ENCODE data around the gene TRAPPC10.

TRAPPC10 gene

DNA sequence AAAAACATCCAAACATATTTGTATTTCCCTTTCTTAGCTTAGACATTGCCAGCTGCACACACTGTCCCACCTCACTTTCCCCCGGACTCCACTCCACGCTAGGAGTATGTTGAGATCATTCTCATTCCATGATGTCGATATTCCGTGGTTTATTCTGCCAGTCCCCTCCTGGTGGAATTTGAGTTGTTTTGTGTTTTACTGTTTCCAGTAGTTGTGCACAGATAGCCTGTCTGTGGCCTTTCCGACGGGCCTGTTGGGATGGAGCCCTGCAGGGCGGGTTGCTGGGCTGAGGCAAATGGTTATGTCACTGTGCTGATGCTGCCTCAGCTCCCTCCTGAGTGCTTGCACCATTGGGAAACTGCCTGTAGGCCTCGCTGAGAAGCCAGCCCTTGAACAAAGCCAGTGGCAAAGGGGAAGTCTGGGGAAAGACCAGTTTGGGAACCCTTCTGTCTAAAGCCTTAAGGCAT, 12.8 kb downstream of the TRAPPC10 start:
- Histone ChIP-seq H3K27me3 (ENCODE audit: control insufficient read depth, insufficient read depth, low read length) (no peaks in the 10 kb centered on the region), H3K4me3 (ENCODE audit: low read depth, low read length) (no peak overlapping the region), H3K9ac (ENCODE audit: low read depth, low read length) (no peak overlapping the region), H3K9me3 (ENCODE audit: control insufficient read depth, insufficient read depth, low read length) (no peaks in the 10 kb centered on the region), H3K4me1 (ENCODE audit: control insufficient read depth, insufficient read depth, low read length) (peaks cover 23% of the 10 kb centered on the region), H3K36me3 (ENCODE audit: control insufficient read depth, insufficient read depth, low read length) (no peaks in the 10 kb centered on the region)

DNA sequence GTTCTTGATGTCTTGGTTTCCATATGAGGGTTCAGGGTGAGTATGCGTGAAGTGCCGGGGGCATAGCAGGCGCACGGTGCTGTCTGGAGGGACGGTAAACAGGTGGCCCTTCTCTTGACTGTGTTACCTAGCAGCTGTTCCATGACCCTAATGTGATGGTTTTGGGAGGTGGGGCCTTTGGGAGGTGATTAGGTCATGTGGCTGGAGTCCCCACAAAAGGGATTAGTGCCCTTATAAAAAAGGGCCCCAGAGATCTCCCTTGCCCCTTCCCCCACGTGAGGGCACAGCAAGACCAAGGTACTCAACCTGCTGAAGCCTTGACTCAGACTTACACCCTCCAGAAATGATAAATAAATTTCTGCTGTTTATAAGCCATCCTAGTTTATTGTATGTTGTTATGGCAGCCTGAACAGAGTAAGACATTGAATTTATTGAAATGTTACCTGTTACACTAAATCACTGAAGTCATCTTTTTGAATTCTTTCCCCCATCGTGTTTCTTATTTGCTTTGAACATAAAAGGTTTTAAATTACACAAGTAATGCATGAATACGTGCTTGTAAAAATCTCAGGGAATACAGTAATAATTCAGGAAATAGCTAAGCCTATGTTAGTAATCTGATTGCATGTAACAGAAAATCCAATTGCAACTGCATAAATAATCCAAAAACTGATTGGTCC, 15.6 kb downstream of the TRAPPC10 start:
- no peak overlapping the region for H3K9ac ChIP-seq (ENCODE audit: low read depth, low read length)
- no peaks in the 10 kb centered on the region for H3K9me3 ChIP-seq (ENCODE audit: control insufficient read depth, insufficient read depth, low read length)
- no peaks in the 10 kb centered on the region for H3K27me3 ChIP-seq (ENCODE audit: control insufficient read depth, insufficient read depth, low read length)
- H3K36me3 ChIP-seq (ENCODE audit: control insufficient read depth, insufficient read depth, low read length) = no peaks in the 10 kb centered on the region
- H3K4me3 ChIP-seq (ENCODE audit: low read depth, low read length) = no peak overlapping the region
- peaks cover 16% of the 10 kb centered on the region for H3K4me1 ChIP-seq (ENCODE audit: control insufficient read depth, insufficient read depth, low read length)

DNA sequence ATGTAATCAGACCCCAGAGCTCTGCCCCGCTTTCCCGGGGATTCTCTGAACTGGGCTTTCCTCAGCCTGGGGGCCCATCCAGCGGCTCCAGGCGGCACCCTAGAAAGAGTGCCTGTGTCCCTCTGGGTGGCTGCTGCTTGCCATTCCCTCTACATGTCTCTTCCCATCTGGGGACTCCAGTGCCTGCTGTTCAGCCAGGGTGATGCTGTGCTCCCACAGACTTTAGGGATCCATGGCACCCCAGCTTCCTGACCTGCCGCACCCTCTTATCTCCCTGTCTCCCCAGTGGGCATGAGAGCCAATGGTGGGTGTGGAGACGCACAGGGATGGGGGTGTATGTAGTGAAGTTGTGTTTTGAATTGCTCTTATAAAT, 16.2 kb downstream of the TRAPPC10 start:
- peaks cover 16% of the 10 kb centered on the region for H3K4me1 ChIP-seq (ENCODE audit: control insufficient read depth, insufficient read depth, low read length)
- H3K27me3 ChIP-seq (ENCODE audit: control insufficient read depth, insufficient read depth, low read length) = no peaks in the 10 kb centered on the region
- H3K9me3 ChIP-seq (ENCODE audit: control insufficient read depth, insufficient read depth, low read length) = no peaks in the 10 kb centered on the region
- H3K9ac ChIP-seq (ENCODE audit: low read depth, low read length) = no peak overlapping the region
- no peaks in the 10 kb centered on the region for H3K36me3 ChIP-seq (ENCODE audit: control insufficient read depth, insufficient read depth, low read length)
- no peak overlapping the region for H3K4me3 ChIP-seq (ENCODE audit: low read depth, low read length)

DNA sequence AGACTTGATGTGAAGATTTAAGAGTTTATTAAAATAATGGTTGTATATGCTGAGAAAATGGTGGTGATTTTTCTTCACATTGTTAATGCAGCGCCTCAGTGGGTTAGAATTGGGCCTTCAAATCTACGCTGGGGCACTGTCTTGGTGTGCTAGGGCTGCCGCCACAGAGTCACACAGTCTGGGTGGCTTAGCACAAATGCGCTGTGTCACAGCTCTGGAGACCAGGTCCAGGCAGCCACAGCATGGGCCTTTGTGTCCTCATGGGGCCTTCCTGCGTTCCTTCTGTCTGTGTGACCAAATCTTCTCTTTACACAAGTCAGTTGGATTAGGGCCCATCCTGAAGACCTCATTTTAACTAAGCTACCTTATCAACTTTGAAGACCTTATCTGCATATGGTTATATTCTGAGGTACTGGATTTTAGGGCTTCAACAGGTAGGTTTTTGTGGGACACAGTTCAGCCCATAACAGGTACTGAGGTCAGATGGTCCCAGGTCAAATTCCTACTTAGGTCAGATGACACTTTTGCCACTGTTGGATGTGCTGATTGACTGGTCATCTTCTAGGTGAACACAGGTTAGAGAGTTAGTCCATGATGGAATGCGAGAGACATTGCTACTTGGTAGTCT, 17.5 kb downstream of the TRAPPC10 start:
- Histone ChIP-seq H3K27me3 (ENCODE audit: control insufficient read depth, insufficient read depth, low read length) (no peaks in the 10 kb centered on the region), H3K4me3 (ENCODE audit: low read depth, low read length) (no peak overlapping the region), H3K9me3 (ENCODE audit: control insufficient read depth, insufficient read depth, low read length) (no peaks in the 10 kb centered on the region), H3K9ac (ENCODE audit: low read depth, low read length) (no peak overlapping the region), H3K4me1 (ENCODE audit: control insufficient read depth, insufficient read depth, low read length) (peaks cover 16% of the 10 kb centered on the region), H3K36me3 (ENCODE audit: control insufficient read depth, insufficient read depth, low read length) (peaks cover under 1% of the 10 kb centered on the region)

- H3K36me3 ChIP-seq (ENCODE audit: control insufficient read depth, insufficient read depth, low read length) = peaks cover 15% of the 10 kb centered on the region
- no peaks in the 10 kb centered on the region for H3K9me3 ChIP-seq (ENCODE audit: control insufficient read depth, insufficient read depth, low read length)
- H3K9ac ChIP-seq (ENCODE audit: low read depth, low read length) = no peak overlapping the region
- H3K27me3 ChIP-seq (ENCODE audit: control insufficient read depth, insufficient read depth, low read length) = no peaks in the 10 kb centered on the region
- no peaks in the 10 kb centered on the region for H3K4me1 ChIP-seq (ENCODE audit: control insufficient read depth, insufficient read depth, low read length)
- no peak overlapping the region for H3K4me3 ChIP-seq (ENCODE audit: low read depth, low read length)
Measured at GRCh38 chr21:44035244-44035643, 23.1 kb downstream of the TRAPPC10 start.

- H3K27me3 ChIP-seq (ENCODE audit: control insufficient read depth, insufficient read depth, low read length) = no peaks in the 10 kb centered on the region
- H3K4me1 ChIP-seq (ENCODE audit: control insufficient read depth, insufficient read depth, low read length) = no peaks in the 10 kb centered on the region
- H3K4me3 ChIP-seq (ENCODE audit: low read depth, low read length) = no peak overlapping the region
- no peaks in the 10 kb centered on the region for H3K9me3 ChIP-seq (ENCODE audit: control insufficient read depth, insufficient read depth, low read length)
- H3K36me3 ChIP-seq (ENCODE audit: control insufficient read depth, insufficient read depth, low read length) = peaks cover 15% of the 10 kb centered on the region
- no peak overlapping the region for H3K9ac ChIP-seq (ENCODE audit: low read depth, low read length)
Measured at GRCh38 chr21:44038063-44038462, 26.0 kb downstream of the TRAPPC10 start.

GRCh38 chr21:44039828-44040227, 27.7 kb downstream of the TRAPPC10 start:
- Histone ChIP-seq H3K4me3 (ENCODE audit: low read depth, low read length) (no peak overlapping the region), H3K9me3 (ENCODE audit: control insufficient read depth, insufficient read depth, low read length) (no peaks in the 10 kb centered on the region), H3K36me3 (ENCODE audit: control insufficient read depth, insufficient read depth, low read length) (peaks cover 11% of the 10 kb centered on the region), H3K27me3 (ENCODE audit: control insufficient read depth, insufficient read depth, low read length) (no peaks in the 10 kb centered on the region), H3K4me1 (ENCODE audit: control insufficient read depth, insufficient read depth, low read length) (no peaks in the 10 kb centered on the region), H3K9ac (ENCODE audit: low read depth, low read length) (no peak overlapping the region)

GRCh38 chr21:44043613-44044012, 31.5 kb downstream of the TRAPPC10 start:
- Histone ChIP-seq H3K4me3 (ENCODE audit: low read depth, low read length) (no peak overlapping the region), H3K27me3 (ENCODE audit: control insufficient read depth, insufficient read depth, low read length) (no peaks in the 10 kb centered on the region), H3K36me3 (ENCODE audit: control insufficient read depth, insufficient read depth, low read length) (peaks cover 5% of the 10 kb centered on the region), H3K9ac (ENCODE audit: low read depth, low read length) (no peak overlapping the region), H3K4me1 (ENCODE audit: control insufficient read depth, insufficient read depth, low read length) (no peaks in the 10 kb centered on the region), H3K9me3 (ENCODE audit: control insufficient read depth, insufficient read depth, low read length) (no peaks in the 10 kb centered on the region)

DNA sequence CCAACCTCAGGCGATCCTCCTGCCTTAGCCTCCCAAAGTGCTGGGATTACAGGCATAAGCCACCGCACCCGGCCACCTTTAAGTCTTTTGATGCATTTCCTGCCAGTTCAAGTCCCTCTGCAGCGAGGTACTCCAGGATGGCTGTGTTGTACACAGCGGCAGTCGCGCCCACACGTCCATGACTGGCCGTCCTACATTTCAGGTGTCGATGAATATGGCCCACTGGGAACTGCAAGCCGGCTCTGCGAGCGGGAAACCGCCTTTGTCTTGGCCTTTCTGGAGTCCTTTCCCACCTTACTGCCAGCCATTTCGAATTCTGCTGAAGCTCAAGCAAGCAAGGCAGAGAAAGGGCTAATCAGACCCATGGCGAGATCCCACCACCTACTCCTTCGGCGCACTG, 34.6 kb downstream of the TRAPPC10 start:
- Histone ChIP-seq H3K27me3 (ENCODE audit: control insufficient read depth, insufficient read depth, low read length) (no peaks in the 10 kb centered on the region), H3K9ac (ENCODE audit: low read depth, low read length) (no peak overlapping the region), H3K4me3 (ENCODE audit: low read depth, low read length) (no peak overlapping the region), H3K36me3 (ENCODE audit: control insufficient read depth, insufficient read depth, low read length) (peaks cover 5% of the 10 kb centered on the region), H3K4me1 (ENCODE audit: control insufficient read depth, insufficient read depth, low read length) (no peaks in the 10 kb centered on the region), H3K9me3 (ENCODE audit: control insufficient read depth, insufficient read depth, low read length) (no peaks in the 10 kb centered on the region)

DNA sequence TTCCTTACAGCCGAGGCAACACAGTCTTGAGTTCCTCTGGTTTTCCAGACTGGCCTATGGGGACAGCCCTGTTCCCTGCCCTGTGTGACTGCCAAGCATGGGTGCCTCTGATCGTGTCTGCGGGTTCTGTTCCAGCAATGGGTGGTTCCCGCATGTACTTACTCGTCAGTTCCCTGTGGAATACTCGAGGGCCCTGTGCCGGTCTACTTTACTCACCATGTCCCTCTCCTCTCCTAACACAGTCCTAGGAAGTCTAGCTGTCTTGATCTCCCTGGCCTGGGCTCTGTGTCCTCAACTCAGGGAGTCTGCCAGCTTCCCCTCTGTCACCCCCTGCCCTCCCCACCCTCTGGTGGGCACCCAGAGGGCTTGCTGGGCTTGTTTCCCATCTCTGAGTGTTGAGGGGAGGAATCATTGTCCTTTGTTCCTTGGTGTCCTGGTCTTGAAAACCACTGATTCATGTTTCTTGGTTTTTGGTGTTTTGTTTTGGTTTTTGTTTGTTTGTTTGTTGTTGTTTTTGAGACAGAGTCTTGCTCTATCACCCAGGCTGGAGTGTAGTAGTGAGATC, 36.0 kb downstream of the TRAPPC10 start:
- no peaks in the 10 kb centered on the region for H3K9me3 ChIP-seq (ENCODE audit: control insufficient read depth, insufficient read depth, low read length)
- H3K4me3 ChIP-seq (ENCODE audit: low read depth, low read length) = no peak overlapping the region
- H3K4me1 ChIP-seq (ENCODE audit: control insufficient read depth, insufficient read depth, low read length) = no peaks in the 10 kb centered on the region
- no peak overlapping the region for H3K9ac ChIP-seq (ENCODE audit: low read depth, low read length)
- peaks cover 5% of the 10 kb centered on the region for H3K36me3 ChIP-seq (ENCODE audit: control insufficient read depth, insufficient read depth, low read length)
- no peaks in the 10 kb centered on the region for H3K27me3 ChIP-seq (ENCODE audit: control insufficient read depth, insufficient read depth, low read length)

DNA sequence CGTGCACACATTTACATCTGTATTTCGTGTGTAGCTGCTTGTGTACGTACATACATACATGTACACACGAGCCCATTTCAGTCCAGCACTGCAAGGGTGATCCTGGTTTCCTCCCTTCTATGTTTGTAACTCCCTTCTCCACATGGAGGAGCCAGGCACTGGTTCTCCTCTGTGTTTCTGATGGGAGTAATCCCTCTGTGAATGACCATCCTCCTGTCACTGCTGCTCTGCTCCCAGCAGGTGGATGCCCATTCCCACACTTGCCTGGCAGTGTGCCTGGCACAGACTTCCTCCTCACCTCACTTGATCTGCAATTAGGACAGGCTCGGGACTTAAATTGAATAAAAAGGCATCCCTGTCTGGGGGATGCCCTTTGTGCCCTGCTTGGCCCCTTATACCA, 37.1 kb downstream of the TRAPPC10 start:
- Histone ChIP-seq H3K9ac (ENCODE audit: low read depth, low read length) (no peak overlapping the region), H3K27me3 (ENCODE audit: control insufficient read depth, insufficient read depth, low read length) (no peaks in the 10 kb centered on the region), H3K4me3 (ENCODE audit: low read depth, low read length) (no peak overlapping the region), H3K36me3 (ENCODE audit: control insufficient read depth, insufficient read depth, low read length) (peaks cover 5% of the 10 kb centered on the region), H3K9me3 (ENCODE audit: control insufficient read depth, insufficient read depth, low read length) (no peaks in the 10 kb centered on the region), H3K4me1 (ENCODE audit: control insufficient read depth, insufficient read depth, low read length) (no peaks in the 10 kb centered on the region)

DNA sequence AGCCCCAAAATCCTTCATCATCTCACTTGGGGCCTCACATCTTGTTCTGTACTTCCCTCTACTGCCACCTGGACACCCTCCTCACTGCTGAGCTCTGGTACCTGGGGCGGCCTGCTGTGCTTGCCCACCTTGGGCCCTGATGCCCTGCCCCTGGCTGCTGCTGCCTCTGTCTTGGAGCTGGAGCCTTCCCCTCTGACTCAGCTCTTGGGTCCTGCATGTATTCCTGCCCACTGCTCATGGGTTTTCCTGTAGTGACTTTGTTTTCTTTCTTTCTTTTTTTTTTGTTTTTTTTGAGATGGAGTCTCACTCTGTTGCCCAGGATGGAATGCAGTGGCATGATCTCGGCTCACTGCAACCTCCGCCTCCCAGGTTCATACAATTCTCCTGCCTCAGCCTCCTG, 37.5 kb downstream of the TRAPPC10 start:
- H3K36me3 ChIP-seq (ENCODE audit: control insufficient read depth, insufficient read depth, low read length) = peaks cover 5% of the 10 kb centered on the region
- H3K4me3 ChIP-seq (ENCODE audit: low read depth, low read length) = no peak overlapping the region
- H3K9me3 ChIP-seq (ENCODE audit: control insufficient read depth, insufficient read depth, low read length) = no peaks in the 10 kb centered on the region
- no peaks in the 10 kb centered on the region for H3K27me3 ChIP-seq (ENCODE audit: control insufficient read depth, insufficient read depth, low read length)
- H3K9ac ChIP-seq (ENCODE audit: low read depth, low read length) = no peak overlapping the region
- no peaks in the 10 kb centered on the region for H3K4me1 ChIP-seq (ENCODE audit: control insufficient read depth, insufficient read depth, low read length)
